Measurements from ENCODE around the gene CHPF2.

CHPF2 gene

DNA sequence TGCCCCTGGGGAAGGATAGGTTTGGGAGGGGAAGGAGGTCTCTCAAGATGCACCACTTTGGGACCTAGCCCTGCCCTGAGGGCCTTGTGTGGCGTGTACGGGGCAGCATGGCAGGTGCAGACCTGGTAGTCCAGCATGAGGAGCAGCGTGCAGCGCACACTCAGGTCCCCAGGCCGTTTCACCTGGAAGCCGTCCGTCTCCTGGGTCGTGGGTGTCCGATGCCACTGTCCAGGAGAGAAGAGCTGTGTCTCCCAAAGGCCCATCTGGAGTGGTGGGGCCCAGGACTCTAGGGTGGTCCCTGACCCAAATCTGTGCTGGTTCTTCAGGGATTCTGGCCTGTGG is 9.4 kb downstream of the CHPF2 start:
- H3K27ac ChIP-seq: no peak overlapping the region
- TF ChIP-seq, protein P1, sequence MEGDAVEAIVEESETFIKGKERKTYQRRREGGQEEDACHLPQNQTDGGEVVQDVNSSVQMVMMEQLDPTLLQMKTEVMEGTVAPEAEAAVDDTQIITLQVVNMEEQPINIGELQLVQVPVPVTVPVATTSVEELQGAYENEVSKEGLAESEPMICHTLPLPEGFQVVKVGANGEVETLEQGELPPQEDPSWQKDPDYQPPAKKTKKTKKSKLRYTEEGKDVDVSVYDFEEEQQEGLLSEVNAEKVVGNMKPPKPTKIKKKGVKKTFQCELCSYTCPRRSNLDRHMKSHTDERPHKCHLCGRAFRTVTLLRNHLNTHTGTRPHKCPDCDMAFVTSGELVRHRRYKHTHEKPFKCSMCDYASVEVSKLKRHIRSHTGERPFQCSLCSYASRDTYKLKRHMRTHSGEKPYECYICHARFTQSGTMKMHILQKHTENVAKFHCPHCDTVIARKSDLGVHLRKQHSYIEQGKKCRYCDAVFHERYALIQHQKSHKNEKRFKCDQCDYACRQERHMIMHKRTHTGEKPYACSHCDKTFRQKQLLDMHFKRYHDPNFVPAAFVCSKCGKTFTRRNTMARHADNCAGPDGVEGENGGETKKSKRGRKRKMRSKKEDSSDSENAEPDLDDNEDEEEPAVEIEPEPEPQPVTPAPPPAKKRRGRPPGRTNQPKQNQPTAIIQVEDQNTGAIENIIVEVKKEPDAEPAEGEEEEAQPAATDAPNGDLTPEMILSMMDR (conservative IDR thresholded peaks at IDR 0.05): no peak

- H3K27ac ChIP-seq: no peak overlapping the region
- TF ChIP-seq, protein P1 (conservative IDR thresholded peaks at IDR 0.05): no peak
These were observed 10.1 kb downstream of the CHPF2 start for GRCh38 chr7:151242159-151243044.

GRCh38 chr7:151243045-151243349 is 10.7 kb downstream of the CHPF2 start:
- TF ChIP-seq, protein P1 (conservative IDR thresholded peaks at IDR 0.05): no peak
- H3K27ac ChIP-seq: no peak overlapping the region

- no peak overlapping the region for H3K27ac ChIP-seq
- TF ChIP-seq, protein P1 (conservative IDR thresholded peaks at IDR 0.05): no peak
These were observed 11.3 kb downstream of the CHPF2 start for GRCh38 chr7:151243408-151244195.

DNA sequence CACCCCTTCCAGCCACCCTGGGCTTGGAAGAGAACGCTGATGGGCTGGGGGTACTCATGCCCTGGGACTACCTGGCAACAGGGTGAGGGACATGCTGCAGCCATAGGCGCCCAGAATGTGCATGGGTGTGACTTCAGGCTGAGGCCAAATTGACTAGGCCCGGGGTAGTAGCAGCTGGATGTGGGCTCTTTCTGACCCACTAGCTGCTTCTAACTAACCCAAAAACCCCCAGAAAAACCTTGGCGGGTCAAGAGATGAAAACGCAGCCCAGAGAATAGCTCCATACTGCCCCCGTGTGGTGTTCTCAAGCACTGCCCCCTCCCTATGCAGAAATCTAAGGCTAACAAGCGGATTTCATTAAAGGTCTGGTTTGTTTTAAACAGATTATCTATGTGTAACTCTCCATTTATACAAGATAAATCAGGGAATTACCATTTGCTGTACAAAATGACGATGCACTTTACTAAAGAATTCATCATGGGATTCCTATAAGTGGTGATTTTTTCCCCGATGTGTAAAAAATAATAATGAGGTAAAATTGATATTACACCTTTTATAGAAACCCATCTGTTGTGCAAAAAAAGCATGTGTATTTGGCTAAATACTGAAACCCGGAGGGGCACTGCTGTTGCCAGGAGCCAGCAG is 12.0 kb downstream of the CHPF2 start:
- TF ChIP-seq, protein P1 (conservative IDR thresholded peaks at IDR 0.05): peak; percentile 89
- H3K27ac ChIP-seq: no peak overlapping the region

- TF ChIP-seq, protein P1 (conservative IDR thresholded peaks at IDR 0.05): no peak
- peak overlapping the region; percentile 37; the same call in 1 of the 2 replicates for H3K27ac ChIP-seq
These were observed 12.6 kb downstream of the CHPF2 start for GRCh38 chr7:151244841-151245346.
